WERI-Rb-1 (cell line): ENCODE results near the gene SOAT1.
"Not testable (repeated sequence)": the region's sequence is repeated elsewhere in the genome, so short reads cannot be mapped to it uniquely, and the experiment has no call there.

Experiments used
- DNase-seq: peaks from one replicate; pipeline ENCODE4 v3.0.0-alpha.2; 2020
- H3K27ac ChIP-seq: fragments of 250-450 bp; sonication (Bioruptor Pico); 2 replicates; pipeline ENCODE4 v1.5.1; 2020; ENCODE audit warnings: mild to moderate bottlenecking, moderate library complexity
- H3K27me3 ChIP-seq: fragments of 250-450 bp; sonication (Bioruptor Pico); 2 replicates; pipeline ENCODE4 v1.5.1; 2021; ENCODE audit warnings: mild to moderate bottlenecking, low read depth, moderate library complexity; ENCODE audit not compliant: insufficient read depth, severe bottlenecking
- H3K36me3 ChIP-seq: fragments of 250-450 bp; sonication (Bioruptor Pico); 2 replicates; pipeline ENCODE4 v1.5.1; 2020; ENCODE audit warnings: mild to moderate bottlenecking, moderate library complexity
- H3K4me3 ChIP-seq: 2 replicates; pipeline ENCODE4 v1.5.1; 2011; ENCODE audit warnings: low read depth, mild to moderate bottlenecking, control low read depth, low read length
- H3K9me3 ChIP-seq: fragments of 250-450 bp; sonication (Bioruptor Pico); 2 replicates; pipeline ENCODE4 v1.5.1; 2021; ENCODE audit warnings: mild to moderate bottlenecking, moderate library complexity; ENCODE audit not compliant: severe bottlenecking
- TF ChIP-seq, protein P1 (sequence below): IDR thresholded peaks from 2 replicates; pipeline ENCODE4 v1.5.1; 2011; ENCODE audit warnings: low read depth, mild to moderate bottlenecking, control low read depth, inconsistent platforms, low read length

Gene SOAT1

GRCh38 chr1:179385510-179385909, 91.9 kb downstream of the SOAT1 start:
- Histone ChIP-seq H3K27ac (no peak overlapping the region), H3K4me3 (no peak overlapping the region), H3K9me3 (no peaks in the 10 kb centered on the region), H3K36me3 (no peaks in the 10 kb centered on the region), H3K27me3 (no peaks in the 10 kb centered on the region)
- TF ChIP-seq, protein P1, sequence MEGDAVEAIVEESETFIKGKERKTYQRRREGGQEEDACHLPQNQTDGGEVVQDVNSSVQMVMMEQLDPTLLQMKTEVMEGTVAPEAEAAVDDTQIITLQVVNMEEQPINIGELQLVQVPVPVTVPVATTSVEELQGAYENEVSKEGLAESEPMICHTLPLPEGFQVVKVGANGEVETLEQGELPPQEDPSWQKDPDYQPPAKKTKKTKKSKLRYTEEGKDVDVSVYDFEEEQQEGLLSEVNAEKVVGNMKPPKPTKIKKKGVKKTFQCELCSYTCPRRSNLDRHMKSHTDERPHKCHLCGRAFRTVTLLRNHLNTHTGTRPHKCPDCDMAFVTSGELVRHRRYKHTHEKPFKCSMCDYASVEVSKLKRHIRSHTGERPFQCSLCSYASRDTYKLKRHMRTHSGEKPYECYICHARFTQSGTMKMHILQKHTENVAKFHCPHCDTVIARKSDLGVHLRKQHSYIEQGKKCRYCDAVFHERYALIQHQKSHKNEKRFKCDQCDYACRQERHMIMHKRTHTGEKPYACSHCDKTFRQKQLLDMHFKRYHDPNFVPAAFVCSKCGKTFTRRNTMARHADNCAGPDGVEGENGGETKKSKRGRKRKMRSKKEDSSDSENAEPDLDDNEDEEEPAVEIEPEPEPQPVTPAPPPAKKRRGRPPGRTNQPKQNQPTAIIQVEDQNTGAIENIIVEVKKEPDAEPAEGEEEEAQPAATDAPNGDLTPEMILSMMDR = no peak
- no peak for DNase-seq

DNA sequence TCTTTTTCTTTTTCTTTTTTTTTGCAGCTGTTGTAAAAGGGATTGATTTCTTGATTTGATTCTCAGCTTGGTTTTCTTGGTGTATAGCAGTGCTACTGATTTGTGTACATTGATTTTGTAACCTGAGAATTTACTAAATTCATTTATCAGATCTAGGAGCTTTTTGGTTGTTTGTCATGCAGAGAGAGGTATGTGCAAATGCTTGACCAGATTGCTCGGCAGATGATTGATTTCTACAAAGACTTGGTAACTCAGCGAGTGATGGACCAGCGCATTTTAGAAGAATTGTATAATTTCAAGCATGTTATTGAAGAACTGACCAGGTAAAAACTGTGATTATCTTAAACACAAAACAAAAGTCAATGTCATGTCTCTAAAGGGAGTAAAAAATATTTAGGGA, 100.1 kb downstream of the SOAT1 start:
- Histone ChIP-seq H3K36me3 (no peaks in the 10 kb centered on the region), H3K4me3 (no peak overlapping the region), H3K27ac (no peak overlapping the region), H3K9me3 (no peaks in the 10 kb centered on the region), H3K27me3 (no peaks in the 10 kb centered on the region)
- TF ChIP-seq, protein P1 = no peak
- no peak for DNase-seq

GRCh38 chr1:179399399-179399798, 105.8 kb downstream of the SOAT1 start:
- H3K27me3 ChIP-seq, H3K36me3 ChIP-seq, DNase-seq, H3K4me3 ChIP-seq, H3K9me3 ChIP-seq, H3K27ac ChIP-seq: not testable (repeated sequence)
